ENCODE results near the gene CCDC137.

DNA sequence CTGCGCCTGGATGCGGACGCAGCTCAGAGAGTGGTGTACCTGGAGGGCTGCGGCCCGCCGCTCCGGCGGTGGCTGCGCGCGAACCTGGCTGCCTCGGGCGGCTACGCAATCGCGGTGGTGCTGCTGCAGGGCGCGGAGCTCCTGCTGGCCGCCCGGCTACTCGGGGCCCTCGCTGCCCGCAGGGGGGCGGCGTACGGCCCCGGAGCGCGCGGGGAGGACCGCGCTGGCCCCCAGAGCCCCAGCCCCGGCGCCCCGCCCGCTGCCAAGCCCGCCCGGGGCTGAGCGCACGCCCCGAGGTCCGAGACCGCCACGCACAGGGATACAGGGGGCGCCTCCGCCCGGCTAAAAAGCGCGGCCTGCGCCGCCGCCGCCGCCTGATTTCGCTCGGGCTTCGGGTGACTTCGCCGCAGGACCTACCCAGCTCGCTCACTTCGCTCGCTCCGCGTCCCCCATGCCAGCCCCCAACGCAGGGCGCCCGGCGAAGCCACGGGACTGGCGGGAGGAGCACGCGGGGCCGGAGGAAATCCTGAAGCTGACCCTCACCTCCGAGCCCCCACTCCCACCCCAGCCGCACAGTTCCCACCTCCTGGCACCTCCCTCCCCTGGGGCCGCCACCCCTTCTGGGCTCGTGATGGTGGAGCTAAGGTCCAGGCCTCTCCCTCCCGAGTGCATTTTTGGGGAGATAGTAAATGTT is 18.4 kb upstream of the CCDC137 start:
- TF ChIP-seq, protein P1, sequence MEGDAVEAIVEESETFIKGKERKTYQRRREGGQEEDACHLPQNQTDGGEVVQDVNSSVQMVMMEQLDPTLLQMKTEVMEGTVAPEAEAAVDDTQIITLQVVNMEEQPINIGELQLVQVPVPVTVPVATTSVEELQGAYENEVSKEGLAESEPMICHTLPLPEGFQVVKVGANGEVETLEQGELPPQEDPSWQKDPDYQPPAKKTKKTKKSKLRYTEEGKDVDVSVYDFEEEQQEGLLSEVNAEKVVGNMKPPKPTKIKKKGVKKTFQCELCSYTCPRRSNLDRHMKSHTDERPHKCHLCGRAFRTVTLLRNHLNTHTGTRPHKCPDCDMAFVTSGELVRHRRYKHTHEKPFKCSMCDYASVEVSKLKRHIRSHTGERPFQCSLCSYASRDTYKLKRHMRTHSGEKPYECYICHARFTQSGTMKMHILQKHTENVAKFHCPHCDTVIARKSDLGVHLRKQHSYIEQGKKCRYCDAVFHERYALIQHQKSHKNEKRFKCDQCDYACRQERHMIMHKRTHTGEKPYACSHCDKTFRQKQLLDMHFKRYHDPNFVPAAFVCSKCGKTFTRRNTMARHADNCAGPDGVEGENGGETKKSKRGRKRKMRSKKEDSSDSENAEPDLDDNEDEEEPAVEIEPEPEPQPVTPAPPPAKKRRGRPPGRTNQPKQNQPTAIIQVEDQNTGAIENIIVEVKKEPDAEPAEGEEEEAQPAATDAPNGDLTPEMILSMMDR (IDR thresholded peaks at IDR 0.05) = no peak
- TF ChIP-seq EZH2 (IDR thresholded peaks at IDR 0.05) (no peak), EZH2phosphoT487 (IDR thresholded peaks at IDR 0.05) (no peak)

Data from neural progenitor cell (in vitro differentiated cells).